Osteocyte (in vitro differentiated cells): ENCODE data around the gene SRPRA. TPM values are rescaled to one million over a fixed set of nuclear protein-coding genes. Genes with fewer than 3 reads are reported as not detected.
"Not testable (repeated sequence)": the region's sequence is repeated elsewhere in the genome, so short reads cannot be mapped to it uniquely, and the experiment has no call there.

Experiments
- DNase-seq: peaks from one replicate; pipeline ENCODE4 v3.0.0; 2021; ENCODE audit warnings: mixed read lengths; ENCODE audit not compliant: unreplicated experiment; ENCODE audit errors: extremely low spot score
- H3K27ac Mint-ChIP-seq: one replicate; pipeline ENCODE4 v1.8.0; 2021; ENCODE audit warnings: mild to moderate bottlenecking, mixed read lengths; ENCODE audit not compliant: unreplicated experiment
- H3K27me3 Mint-ChIP-seq: one replicate; pipeline ENCODE4 v1.8.0; 2021; ENCODE audit warnings: mixed read lengths; ENCODE audit not compliant: unreplicated experiment
- H3K36me3 Mint-ChIP-seq: one replicate; pipeline ENCODE4 v1.8.0; 2021; ENCODE audit warnings: mixed read lengths; ENCODE audit not compliant: unreplicated experiment
- H3K4me1 Mint-ChIP-seq: one replicate; pipeline ENCODE4 v1.8.0; 2021; ENCODE audit warnings: mixed read lengths; ENCODE audit not compliant: unreplicated experiment
- H3K4me3 Mint-ChIP-seq: one replicate; pipeline ENCODE4 v1.8.0; 2021; ENCODE audit warnings: mild to moderate bottlenecking, moderate library complexity, mixed read lengths; ENCODE audit not compliant: unreplicated experiment
- H3K9me3 Mint-ChIP-seq: one replicate; pipeline ENCODE4 v1.8.0; 2021; ENCODE audit warnings: mixed read lengths; ENCODE audit not compliant: unreplicated experiment
- total RNA-seq: library from RNA; stranded (reverse); gene quantifications from 2 replicates; pipeline ENCODE4 v1.2.1, GENCODE V29; 2021
- TF ChIP-seq, protein P1 (sequence below): fragments of 200-600 bp; sonication (generic); IDR thresholded peaks from 2 replicates; pipeline ENCODE4 v1.5.0; 2021; ENCODE audit warnings: antibody characterized with exemption, mild to moderate bottlenecking, moderate library complexity

The SRPRA gene
- total RNA-seq, 1 donor from 2014 or later = 106 TPM

DNA sequence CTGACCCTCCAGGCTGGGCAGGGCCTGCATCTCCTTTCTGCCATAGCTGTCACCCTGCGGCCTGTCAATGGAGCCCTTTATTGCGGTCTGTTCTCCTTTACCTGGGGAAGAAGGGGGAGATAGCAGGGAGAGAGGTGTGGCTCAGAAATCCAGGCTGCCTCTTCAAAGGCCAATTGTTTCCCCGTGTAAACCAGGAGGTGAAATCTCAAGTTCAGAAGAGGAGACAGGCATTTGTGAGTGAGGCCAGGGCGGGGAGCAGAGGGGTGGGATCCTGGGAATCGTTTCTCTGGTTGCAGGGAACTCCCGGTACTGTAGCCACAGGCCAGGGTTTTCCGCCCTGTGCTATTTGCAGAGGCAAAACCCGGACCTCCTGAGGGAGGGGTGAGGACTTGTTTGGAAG is 44.3 kb upstream of the SRPRA start:
- DNase-seq = no peak
- TF ChIP-seq, protein P1, sequence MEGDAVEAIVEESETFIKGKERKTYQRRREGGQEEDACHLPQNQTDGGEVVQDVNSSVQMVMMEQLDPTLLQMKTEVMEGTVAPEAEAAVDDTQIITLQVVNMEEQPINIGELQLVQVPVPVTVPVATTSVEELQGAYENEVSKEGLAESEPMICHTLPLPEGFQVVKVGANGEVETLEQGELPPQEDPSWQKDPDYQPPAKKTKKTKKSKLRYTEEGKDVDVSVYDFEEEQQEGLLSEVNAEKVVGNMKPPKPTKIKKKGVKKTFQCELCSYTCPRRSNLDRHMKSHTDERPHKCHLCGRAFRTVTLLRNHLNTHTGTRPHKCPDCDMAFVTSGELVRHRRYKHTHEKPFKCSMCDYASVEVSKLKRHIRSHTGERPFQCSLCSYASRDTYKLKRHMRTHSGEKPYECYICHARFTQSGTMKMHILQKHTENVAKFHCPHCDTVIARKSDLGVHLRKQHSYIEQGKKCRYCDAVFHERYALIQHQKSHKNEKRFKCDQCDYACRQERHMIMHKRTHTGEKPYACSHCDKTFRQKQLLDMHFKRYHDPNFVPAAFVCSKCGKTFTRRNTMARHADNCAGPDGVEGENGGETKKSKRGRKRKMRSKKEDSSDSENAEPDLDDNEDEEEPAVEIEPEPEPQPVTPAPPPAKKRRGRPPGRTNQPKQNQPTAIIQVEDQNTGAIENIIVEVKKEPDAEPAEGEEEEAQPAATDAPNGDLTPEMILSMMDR = no peak
- peaks cover 48% of the 10 kb centered on the region for H3K4me1 Mint-ChIP-seq
- peaks cover 14% of the 10 kb centered on the region for H3K36me3 Mint-ChIP-seq
- no peaks in the 10 kb centered on the region for H3K27me3 Mint-ChIP-seq
- H3K27ac Mint-ChIP-seq = no peak overlapping the region
- H3K9me3 Mint-ChIP-seq = no peaks in the 10 kb centered on the region
- H3K4me3 Mint-ChIP-seq = no peak overlapping the region

DNA sequence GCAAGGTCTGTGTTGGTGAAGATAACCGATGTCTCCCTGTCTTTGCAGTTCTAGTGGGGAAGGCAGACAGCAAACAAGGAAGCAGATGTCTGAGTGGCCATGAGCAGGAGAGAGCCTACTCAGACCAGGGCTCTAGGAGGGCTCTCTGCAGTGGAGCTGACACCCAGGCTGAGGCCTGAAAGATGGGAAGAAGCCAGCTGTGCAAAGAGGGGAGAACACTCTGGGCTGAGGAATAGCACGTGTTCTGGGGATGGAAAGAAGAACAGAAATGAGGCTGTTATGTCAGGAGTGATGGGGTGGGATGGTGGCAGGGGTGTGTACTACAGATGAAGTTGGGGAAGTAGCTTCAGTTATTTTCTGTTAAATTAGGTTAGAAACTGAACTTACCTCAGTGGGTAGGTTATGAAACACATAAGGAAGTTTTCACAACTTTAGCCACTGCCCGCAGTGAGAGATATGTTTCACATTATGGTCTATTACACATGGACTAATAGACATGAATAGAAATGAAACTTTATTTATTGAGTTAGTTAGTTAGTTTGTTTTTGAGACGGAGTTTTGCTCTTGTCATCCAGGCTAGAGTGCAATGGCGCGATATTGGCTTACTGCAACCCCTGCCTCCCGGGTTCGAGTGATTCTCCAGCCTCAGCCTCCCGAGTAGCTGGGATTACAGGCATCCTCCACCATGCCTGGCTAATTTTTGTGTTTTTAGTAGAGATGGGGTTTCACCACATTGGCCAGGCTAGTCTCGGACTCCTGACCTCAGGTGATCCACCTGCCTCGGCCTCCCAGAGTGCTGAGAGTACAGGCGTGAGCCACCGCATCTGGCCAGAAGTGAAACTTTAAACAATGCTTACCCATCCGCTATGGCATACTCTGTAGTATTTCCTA is 43.0 kb upstream of the SRPRA start:
- Mint-ChIP-seq H3K27ac (no peak overlapping the region), H3K9me3 (no peaks in the 10 kb centered on the region), H3K27me3 (no peaks in the 10 kb centered on the region), H3K36me3 (peaks cover 14% of the 10 kb centered on the region), H3K4me3 (no peak overlapping the region), H3K4me1 (peaks cover 46% of the 10 kb centered on the region)
- TF ChIP-seq, protein P1 = no peak
- DNase-seq = no peak

DNA sequence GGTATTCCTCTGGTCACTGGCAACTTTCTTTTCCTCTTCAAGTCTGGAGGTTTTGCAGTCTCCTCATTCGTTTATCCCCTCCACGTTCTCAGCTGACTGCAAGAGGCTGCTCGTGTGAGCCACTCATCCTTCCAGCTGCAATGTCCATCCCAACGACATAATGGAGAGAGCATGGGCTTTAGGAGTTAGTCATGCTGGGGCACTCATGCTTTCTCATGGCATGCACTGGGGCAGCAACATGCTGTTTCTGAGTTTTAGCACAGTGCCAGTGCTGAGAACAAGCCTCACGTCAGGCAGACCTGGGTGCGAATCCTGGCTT is 42.3 kb upstream of the SRPRA start:
- H3K36me3 Mint-ChIP-seq = peaks cover 8% of the 10 kb centered on the region
- TF ChIP-seq, protein P1 = no peak
- no peak overlapping the region for H3K4me3 Mint-ChIP-seq
- no peak overlapping the region for H3K27ac Mint-ChIP-seq
- no peak for DNase-seq
- H3K27me3 Mint-ChIP-seq = no peaks in the 10 kb centered on the region
- H3K4me1 Mint-ChIP-seq = peaks cover 46% of the 10 kb centered on the region
- no peaks in the 10 kb centered on the region for H3K9me3 Mint-ChIP-seq

DNA sequence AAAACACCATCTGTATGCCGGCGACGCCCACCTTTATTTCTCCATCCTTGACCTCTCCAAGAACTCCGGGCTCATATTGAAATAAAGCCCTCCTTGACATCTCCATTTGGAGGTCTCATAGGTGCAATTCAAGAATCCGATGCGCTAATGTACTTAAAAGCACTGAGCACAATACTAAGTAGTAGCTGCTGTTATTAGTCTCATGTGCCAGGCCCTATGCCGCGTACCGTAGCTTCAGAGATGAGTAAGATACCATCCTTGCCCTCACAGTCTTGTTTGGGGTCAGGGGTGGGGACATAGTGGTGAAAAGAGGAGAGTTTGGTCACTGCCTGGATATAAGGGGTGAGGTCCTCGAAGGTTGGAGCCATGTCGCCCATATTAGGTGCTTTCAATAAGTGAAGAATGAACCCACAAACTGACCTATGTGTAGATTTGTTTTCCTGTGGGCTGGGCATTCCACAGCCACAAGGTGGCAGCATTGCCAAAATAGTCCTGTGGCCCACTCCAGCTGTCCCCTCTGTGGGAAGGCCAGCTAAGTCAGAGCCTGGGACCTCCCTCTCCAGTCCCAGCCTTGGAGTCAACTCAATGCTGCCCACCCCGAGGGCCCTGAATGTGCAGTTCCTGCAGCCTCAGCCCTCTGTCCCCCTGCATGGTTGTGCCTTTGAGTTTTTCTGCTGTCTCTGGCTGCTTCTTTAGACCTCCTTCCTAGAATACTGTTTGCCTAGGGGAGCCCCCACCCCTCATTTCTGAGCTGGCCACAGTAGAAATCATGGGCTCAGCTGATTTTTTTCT is 41.7 kb upstream of the SRPRA start:
- H3K4me1 Mint-ChIP-seq = peaks cover 49% of the 10 kb centered on the region
- TF ChIP-seq, protein P1 = peak; percentile 92
- H3K9me3 Mint-ChIP-seq = no peaks in the 10 kb centered on the region
- peak; percentile 91 for DNase-seq
- no peak overlapping the region for H3K4me3 Mint-ChIP-seq
- no peaks in the 10 kb centered on the region for H3K27me3 Mint-ChIP-seq
- H3K27ac Mint-ChIP-seq = peak overlapping the region; percentile 51
- H3K36me3 Mint-ChIP-seq = peaks cover 6% of the 10 kb centered on the region

DNA sequence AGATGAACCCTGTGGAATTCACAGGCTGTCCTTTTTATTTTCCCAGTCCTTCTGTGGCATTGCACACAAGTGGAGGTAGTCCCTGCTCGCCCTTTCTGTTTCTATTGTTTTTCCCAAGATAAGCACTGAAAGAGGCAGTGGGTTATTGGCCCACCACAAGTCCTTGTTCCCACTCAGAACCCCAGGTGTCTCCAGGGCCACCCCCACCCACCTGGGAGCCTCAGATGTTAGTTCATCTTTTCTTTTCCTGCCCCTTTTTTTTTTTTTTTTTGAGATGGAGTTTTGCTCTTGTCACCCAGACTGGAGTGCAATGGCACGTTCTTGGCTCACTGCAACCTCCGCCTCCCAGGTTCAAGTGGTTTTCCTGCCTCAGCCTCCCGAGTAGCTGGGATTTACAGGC is 40.1 kb upstream of the SRPRA start:
- DNase-seq, H3K36me3 Mint-ChIP-seq, H3K27me3 Mint-ChIP-seq, H3K9me3 Mint-ChIP-seq, H3K27ac Mint-ChIP-seq, H3K4me3 Mint-ChIP-seq: not testable (repeated sequence)
- H3K4me1 Mint-ChIP-seq = peaks cover 56% of the 10 kb centered on the region
